Embryonic facial prominence (tissue), 1 donor: ENCODE data around the gene ATXN1.
A peak's percentile ranks its signal among the peaks of the same experiment; 100 is the strongest.

Experiments
- DNase-seq: peaks from one replicate; pipeline ENCODE4 v3.0.0-alpha.2; 2016; ENCODE audit errors: extremely low spot score

The ATXN1 gene

DNA sequence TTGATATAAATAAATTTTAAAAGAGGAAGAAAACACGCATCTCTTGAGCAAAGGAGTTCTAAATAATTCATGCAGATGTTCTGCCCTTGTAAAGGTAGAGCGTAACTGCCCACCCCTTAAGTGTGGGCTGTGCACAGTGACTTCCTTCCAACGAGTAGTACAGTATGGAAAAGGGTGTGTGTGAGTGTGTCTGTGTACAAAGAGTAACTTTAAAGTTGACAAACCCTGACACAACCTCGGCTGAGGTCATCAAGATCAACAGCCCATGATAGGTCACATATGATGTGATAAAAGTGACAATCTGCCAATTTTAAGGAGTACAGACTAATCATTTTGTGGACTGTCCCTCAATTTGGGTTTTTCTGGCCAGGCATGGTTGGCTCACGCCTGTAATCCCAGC lies 225.7 kb downstream of the ATXN1 start:
- no peak for DNase-seq

DNA sequence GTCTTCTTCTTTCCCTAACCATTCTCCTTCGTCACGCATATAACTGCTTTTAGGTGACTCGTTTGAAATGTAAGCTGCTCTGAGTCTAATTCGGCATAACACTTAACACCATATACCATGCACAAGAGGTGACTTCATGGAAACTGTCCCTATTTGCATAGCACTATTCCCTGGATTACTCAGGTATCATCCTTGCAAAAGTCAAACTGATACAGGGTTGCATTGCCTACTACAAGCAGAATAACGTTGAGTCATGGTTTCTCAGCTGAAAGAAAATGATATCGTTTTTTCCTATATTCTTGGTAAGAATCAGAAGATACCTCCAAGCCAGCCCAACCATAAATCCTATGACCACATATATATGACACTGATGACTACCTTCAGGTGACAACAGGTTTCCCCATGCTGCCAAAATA lies 227.5 kb downstream of the ATXN1 start:
- DNase-seq = no peak

DNA sequence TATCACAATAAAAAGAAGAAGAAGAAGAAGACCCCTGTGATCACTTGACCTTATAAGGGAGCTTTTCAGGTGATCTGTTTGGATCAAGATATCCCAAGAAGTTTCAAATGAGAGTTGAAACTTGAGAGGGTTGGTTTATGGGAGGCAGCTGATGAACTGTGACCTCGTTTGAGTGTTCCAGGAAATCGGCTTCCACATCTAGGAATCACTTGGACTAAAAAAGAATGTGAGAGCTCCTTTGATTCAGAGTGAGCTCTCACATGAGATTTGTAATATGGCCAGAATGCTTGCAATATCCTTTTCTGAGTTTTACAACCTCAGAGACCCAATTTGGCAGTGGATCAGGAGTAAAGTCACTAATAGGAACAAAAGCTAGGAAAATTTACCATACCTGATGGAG lies 228.1 kb downstream of the ATXN1 start:
- DNase-seq = no peak

DNA sequence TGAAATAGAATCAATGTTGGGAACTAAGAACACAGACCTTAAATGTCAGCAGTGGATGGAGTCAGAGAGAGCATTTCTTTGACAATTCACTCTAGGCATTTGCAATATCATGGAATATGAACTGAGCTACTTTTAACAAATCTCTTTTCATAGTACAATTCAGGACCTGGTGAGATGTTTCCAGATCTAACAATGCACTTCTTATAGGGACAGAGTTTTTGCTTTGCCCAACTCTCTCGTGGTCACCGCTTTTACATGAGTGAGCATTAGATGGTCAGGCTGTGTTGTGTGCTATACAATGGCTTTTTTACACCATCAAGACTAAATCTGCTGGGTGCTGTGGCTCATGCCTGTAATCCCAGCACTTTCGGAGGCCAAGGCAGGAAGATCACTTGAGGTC lies 233.6 kb downstream of the ATXN1 start:
- DNase-seq = no peak

DNA sequence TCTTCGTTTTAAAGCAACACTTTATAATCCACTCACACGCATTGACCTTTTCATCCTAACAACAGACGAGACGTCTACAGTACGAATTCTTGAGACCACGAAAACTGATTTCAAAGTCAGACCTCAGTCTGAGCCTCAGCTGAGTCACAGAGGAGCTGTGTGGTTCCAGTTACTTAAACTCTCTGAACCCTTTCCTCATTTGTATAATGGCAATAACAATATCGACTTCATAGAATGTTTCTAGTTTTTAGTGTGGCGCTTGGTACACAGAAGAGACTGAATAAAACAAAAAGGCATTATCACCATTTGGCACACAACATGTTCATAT lies 236.9 kb downstream of the ATXN1 start:
- no peak for DNase-seq

DNA sequence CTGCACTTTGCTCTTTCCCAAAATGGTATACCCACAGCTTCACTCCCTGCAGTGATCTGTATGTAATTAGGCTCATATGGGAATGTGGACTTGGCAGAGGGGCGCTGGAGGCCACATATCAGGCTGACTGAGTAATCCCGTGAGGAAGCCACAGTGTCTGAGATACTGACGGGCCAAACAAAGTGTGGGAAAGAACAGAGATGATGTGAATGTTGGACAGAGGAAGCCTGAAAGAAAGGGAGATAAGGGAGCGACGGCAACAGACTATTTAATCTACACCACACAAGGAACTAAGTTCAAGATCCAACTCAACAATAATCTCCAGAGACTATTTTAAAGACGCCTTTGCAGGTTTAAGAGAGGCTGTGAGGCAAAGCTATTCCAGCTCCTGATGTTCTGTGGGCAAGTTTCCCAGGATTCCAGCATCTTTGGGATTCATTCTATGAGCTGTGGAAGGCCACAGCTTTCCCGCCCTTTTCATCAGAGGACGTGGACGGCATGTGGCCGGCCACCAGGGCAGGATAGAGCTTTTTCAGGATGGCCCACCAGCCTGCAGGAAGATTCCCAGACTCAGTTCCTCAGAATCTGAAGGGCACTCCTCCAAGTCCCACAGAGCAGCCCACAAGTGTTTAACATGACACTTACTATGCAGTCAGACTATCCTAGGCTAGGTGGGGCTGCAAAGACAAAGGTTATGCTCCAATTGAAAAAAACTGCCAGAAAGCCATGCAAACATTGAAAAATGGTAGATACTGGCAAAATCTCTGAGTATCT lies 237.5 kb downstream of the ATXN1 start:
- no peak for DNase-seq

DNA sequence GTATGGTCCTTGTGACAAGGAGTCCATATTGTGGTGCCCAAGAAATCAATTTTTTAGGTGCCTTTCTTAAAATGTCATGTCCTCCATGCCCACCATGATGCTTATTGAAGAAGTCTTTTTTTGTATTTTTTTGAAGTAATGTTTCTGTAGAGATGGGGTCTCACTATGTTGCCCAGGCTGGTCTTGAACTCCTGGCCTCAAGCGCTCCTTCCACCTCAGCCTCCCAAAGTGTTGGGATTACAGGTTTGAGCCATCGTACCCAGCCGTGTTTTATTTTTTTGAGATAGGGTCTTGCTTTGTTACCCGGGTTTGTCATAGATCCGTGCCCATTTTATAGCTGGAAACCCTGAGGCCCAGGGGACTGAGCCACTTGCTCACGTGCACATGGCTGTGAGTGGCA lies 238.3 kb downstream of the ATXN1 start:
- no peak for DNase-seq

DNA sequence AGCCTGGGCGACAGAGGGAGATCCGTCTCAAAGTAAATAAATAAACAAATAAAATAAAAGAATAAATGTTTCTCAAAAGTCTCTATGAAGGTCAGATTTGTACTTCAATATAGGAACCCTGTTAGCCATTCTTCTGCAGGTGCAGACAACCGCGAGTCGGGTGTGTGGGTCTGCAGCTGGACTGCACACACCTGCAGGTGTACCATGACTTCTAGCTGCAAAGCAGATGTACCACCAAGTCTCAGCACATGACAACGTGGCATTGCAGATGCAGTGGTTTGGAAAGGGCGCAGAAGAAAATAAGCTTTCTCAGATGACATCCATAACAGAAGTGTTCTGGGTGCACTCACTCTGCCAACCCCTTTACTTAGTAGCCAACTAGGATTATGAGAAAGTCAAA lies 239.7 kb downstream of the ATXN1 start:
- no peak for DNase-seq

DNA sequence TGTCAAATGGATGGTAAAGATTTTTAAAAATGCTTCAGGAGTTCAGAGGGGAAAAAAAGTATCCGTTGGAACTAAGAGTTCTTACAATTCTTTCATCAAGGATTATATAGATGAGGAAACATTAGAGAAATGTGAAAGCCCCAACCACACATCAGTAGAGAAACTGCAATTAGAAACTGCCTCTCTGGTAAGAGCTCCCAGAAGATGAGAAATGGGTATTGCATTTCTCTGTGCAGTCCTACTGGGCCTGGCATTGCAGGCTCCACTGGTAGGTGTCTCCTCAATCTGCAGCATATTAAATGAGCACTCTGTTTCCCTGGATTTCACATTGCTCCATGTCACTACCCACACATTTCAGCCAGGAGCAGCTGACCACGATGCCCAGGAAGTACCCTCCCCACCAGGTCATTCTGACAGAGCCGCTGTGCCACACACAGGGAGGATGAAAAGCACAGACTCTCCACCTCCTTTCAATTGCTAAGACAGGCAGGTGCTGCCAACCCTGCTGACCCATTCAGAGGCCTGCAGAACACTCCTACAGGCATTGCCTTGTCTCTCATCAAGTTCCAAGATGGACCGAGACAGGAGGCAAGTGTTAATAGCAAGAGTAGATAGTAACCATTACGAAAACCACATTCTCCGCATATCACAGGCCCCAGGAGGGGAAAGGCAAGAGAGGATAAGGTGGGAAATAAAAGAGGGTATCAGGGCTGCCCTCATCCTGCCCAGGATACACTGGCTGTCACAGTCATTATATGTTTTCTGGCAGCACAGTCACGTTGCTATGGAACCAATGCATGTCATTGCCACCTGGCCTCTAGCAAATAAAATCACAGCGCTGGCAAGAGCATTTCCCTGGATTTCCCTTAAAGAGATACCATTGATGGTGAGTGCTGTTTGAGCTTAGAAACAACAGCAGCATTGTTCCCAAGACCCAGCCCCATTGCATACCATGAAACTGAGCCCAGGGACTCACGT lies 241.7 kb downstream of the ATXN1 start:
- no peak for DNase-seq

DNA sequence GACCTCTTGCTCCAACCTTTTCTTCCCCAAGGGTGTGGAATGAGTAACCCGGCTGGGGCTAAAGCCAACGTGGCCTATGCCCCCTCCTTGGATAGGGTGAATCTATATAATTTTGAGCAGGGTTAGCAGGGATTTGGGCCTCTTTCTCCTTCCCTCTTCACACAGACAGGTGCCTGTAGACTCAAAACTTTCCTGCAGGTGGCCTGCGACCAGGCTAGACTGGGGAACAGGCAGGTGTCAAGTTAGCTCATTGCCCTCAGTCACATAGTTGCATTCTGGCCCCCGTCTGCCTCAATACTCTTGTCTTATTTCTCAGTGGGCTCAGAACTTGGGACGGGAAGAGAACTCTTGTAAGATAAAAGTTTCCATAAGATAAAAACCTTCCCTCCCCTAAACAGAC lies 243.0 kb downstream of the ATXN1 start:
- no peak for DNase-seq

DNA sequence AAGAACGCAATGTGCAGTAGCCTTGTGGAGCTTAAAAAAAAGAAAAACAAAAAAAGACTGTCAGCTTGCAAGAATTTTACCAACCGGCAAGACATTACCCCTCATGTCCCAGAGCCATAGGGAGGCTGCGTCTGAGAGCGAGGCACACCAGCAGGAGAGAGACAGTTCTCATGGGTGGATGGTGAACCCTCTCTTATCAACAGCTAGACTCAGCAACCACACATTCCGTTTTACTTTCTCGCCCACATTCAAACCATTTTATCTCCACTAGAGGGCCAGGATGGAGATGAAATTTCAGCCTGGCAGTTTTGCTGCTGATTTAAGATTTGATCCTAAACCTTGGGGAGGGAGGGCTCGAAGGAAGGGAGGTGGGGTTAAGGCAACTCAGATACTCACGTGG lies 247.0 kb downstream of the ATXN1 start:
- DNase-seq = no peak

DNA sequence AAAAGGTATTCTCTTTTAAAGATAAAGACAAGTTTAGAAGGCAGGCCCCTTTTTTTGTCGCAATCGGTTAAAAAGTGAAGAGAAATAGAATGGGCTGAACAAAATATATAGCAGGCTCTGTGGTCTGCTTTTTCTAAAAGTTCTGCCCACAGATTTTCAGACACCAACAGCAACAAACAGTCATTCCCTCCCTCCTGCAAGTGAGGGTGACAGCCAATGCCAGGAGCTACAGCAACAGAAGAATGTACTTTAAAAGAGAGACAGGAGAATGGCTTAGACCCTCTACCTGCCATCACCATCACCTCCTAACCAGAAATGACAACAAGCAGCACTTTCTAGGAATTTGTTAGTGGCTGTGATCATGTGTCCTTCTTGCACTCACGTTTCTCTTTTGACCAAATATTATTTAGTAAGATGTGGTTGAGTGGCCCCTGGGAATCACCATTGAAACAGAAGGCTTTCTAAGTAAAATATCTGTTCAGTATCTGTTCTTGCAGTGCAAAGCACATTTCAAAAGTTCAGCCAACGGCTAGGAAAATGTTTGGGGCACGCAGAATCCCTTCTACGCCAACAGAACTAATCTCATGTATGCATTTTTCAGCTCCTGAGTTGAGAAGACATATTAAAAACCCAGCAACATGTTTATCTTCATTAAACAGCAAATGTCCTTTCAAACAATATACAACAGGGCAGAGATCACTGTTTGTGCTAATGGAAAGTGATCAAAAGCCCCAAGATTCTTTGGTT lies 248.5 kb downstream of the ATXN1 start:
- no peak for DNase-seq

DNA sequence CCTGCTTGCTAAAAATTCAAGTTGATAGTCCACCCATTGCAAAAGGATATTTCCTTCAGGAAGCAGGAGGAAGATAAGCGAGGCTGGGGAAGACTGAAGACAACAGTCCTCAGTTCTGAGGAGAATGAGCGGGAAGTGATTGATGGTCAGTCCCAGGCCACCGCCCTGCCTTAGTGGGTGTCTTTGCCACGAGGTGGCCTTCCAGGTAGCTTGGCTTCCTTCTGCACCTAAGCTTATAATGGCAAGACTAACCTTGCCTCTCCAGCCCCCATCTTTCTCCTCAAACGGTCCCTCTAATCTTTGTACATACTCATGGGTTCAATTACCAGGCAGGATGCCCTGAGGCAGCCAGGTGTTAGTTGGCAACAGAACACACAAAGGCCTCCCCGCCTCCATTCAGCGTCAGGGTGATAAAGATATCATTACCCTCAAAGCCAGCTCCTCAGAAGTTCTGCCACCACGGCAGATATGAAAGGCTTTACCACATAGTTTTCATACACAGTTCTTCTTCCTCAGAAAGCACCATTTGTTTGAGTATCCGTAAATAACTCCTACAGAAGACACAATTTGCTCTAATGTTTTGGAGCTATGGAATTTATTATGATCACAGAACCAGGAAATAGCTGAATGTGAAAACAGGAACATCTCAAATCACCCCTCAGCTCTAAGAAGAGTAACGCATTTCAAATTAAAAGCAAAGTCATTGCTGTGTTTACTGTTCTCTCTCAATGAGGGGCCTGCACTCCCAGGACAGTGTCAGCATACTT lies 249.4 kb downstream of the ATXN1 start:
- DNase-seq = no peak

DNA sequence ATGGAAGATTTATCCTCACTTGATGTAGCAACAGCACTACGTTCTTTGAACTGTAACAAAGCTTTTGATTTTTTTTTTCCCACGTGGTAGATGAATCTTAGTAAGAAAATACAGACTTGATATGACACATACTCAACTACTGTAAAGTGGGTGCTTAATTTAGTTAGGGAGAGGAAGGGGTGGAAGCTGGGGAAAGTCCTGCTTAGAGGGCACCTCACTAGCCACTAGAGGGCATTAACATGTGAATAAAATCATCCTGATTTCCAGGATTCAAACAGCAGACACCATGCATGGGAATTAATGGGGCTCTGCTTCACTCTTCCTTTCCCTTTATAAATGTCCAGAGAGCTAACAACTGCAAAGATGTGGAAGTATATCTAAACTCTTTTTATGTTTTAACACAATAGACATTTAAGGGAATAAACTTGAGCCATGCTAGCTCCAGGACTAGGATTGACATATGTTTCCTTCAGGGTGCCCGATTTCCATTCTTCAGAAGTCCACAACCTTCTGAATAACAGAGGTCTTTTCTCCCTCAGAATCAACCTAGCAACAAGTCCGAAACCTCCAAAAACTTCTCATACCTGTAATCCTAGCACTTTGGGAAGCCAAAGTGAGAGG lies 250.1 kb downstream of the ATXN1 start:
- no peak for DNase-seq

DNA sequence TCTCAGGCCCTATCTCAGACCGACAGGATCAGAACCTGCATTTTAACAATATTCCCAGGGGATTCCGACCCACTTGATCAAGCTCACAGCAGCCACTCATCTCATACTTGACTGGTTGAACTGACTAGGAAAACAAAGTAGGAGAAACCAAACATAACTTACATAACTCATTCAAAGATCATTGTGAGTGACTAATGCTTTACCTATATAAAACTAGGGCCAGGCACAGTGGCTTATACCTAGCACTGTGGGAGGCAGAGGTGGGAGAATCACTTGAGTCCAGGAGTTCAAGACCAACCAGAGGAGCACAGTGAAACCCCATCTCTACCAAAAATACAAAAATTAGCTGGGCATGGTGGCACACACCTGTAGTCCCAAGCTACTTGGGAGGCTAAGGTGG lies 251.0 kb downstream of the ATXN1 start:
- DNase-seq = no peak

DNA sequence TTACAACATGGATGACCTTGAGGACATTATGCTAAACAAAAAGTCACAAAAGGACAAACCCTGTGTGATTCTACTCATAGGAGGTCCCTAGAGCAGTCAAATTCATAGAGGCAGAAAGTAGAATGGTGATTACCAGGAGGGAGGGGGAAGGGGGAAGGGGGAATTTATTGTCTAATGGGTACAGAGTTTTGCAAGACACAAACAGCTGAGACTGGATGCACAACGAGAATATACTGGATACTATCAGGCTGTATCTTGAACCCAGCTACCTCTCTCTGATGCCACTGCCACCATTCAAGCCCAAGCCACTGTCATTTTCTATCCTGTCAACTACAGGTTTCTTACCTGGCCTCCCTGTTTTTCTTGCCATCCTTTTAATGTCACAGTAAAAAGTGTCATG lies 252.3 kb downstream of the ATXN1 start:
- no peak for DNase-seq

DNA sequence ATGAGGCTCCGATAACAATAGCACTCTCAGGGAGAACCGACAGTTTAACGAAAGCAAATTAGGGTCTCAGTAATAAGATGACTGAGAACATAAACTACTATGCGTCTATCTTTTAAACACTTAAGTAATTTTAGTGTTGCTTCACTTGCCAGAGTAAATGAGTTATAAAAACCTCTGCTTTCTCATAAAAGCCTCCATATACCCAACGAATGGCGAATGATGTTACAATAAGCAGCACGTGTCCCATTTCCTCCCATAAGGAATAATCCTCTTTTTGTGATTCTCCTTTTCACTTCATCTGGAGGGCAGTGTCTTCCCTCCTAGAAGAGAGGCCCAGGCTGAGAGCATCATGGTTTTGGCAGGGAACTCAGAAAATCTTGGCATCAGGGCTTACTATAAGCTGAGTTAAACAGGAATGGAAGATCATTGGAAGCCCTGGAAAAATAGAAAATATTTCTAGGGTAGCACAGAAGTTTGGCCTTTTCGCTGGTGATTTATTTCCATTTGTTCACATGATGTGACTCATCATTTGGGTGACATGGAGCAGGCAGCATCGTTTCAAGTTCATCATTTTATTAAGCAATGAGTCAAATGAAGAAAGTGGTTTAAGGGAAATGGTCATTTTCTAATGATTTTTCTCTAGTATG lies 255.4 kb downstream of the ATXN1 start:
- peak; percentile 60 for DNase-seq

DNA sequence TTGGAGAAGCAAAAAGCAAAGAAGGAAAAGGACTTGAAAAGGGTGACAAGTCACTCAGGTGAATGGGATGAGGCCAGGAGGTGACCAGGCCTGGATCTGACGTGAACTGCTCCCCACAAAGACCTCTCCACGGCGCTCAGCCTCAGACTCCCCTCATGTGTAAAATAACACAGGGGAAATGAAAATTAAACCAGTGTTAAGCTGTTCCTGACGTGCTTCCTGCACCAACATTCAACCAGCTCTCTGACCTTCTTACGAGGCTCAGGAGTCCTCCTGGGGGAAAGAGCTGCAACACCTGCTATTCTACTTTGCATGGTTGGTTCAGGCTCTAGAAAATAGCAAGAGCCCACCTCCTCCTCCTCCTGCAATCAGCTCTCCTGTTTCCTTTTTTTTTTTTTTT lies 256.7 kb downstream of the ATXN1 start:
- DNase-seq = no peak

DNA sequence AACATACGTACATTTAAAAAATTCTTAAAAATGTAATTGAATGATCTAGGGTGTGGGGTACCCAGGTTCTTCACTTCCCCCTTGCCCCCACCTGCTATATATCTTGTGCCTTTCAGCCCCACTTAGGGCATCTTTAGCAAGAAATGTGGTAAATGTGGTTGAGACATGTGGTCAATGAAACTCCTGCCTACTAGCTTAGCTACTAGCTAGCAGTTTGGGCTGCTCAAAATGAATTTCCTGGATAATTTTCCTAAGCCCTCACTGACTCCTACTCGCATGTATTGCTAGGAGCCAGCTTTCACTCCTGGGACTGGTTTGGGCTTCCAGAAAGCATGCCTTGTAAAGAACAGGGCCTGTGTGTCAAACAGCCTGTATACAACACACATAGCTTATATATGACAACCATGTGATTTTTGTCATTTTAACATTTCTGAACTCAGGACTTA lies 257.3 kb downstream of the ATXN1 start:
- DNase-seq = no peak

DNA sequence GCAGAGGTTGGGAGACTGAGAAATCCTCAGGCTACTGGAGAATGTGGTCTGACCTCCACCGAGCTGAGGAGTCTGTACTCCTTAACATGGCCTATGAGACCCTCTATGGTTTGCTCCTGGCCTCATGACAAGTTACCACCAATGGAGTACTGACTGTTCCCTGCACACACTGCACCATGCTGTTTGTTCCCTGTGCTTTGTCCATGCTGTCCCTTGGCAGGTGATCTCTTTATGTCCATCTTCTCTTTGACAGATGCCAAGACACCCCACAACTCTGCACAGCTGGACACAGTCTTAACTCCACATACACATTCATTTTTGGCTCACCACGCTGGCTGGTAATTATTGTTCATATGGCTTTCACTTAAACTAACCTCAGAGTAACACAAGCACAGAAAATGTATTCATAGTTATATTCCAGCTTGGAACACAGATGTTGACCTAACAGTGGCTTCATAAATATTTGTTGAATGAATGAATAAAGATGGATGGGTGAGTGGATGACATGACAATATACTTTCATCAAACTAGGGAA lies 258.0 kb downstream of the ATXN1 start:
- no peak for DNase-seq
